GM12801 (cell line): ENCODE measurements around the gene POLR2F.

Experiments
- TF ChIP-seq, protein P1 (sequence below): IDR thresholded peaks from one replicate; pipeline ENCODE4 v1.5.1; 2011; ENCODE audit warnings: control low read depth; ENCODE audit not compliant: insufficient read length; ENCODE audit errors: extremely low read depth

Gene POLR2F

DNA sequence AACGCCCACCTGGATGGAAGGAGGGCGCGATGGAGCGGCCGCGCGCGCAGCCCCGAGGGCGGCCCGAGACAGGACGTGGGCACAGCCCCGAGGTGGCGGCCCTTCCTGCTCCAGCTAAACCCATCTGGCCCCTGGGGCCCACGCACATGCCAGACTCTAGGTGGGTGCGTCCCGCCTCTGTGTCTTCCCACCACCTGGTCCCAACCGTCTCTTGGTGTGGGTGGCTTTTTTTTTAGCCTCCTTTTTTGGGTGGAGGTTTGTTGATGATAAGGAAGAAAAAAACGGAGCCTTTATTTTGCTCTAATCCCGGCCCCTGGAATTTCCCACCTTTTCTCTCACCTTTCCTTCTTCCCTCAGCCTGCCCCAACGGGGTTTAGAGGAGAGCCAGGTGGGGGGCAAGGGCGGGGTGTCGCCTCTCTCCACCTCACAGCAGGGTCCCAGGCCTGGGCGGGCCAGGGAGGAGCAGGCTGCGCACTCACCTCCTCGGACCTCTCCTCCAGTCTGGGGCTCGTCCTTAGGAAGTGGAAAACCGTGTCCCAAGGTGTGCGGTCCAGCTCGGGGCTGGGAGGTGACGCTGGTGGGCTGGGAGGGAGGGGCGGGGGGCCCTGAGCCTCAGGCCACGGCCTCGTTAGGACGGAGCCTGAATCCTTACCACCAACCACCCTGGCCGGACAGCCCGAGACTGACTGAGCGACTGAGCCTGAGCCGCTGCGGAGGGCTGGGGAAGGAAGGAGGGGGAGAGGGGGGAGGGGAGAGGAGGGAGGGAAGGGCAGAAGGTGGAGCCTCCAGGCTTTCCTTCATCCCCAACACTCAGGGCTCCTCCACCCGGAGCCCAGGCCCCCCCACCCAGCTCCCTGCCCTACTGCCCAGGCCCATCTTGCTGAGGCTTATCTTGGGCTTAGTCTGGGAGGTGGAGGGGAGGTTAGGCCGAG is 30.6 kb downstream of the POLR2F start, which contains the start of gene SOX10:
TSS of gene SOX10 (minus strand) at position 696 of the 932 bp plus-strand sequence. CDS start 771 bp downstream, outside the sequence.
- TF ChIP-seq, protein P1, sequence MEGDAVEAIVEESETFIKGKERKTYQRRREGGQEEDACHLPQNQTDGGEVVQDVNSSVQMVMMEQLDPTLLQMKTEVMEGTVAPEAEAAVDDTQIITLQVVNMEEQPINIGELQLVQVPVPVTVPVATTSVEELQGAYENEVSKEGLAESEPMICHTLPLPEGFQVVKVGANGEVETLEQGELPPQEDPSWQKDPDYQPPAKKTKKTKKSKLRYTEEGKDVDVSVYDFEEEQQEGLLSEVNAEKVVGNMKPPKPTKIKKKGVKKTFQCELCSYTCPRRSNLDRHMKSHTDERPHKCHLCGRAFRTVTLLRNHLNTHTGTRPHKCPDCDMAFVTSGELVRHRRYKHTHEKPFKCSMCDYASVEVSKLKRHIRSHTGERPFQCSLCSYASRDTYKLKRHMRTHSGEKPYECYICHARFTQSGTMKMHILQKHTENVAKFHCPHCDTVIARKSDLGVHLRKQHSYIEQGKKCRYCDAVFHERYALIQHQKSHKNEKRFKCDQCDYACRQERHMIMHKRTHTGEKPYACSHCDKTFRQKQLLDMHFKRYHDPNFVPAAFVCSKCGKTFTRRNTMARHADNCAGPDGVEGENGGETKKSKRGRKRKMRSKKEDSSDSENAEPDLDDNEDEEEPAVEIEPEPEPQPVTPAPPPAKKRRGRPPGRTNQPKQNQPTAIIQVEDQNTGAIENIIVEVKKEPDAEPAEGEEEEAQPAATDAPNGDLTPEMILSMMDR = no peak

DNA sequence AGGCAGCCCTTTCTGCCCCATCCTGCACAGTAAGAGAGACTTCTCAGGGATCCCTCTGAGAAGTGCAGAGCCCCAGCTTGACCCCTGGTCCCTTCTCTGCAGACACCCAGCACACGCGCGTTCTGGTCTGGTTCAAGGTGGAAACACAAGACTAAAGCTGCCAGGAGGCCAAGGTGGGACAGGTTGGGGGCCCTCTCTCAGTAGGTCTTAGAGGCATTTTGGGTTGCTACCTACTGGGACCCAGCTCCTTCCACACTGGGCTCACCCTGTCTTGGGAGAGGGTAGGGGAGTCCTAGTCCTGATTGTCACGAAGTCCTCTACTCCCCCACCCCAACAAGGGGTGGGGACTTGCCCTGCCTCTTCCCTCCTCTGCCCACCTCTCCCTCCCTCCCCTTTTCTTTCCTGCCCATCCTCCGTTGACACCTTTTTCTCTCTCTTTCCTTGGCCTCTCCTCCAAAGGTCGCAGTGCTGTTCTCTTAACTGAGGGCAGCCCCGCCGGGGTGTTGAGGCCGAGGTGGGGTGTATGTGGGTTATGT is 31.6 kb downstream of the POLR2F start:
- TF ChIP-seq, protein P1 = no peak

DNA sequence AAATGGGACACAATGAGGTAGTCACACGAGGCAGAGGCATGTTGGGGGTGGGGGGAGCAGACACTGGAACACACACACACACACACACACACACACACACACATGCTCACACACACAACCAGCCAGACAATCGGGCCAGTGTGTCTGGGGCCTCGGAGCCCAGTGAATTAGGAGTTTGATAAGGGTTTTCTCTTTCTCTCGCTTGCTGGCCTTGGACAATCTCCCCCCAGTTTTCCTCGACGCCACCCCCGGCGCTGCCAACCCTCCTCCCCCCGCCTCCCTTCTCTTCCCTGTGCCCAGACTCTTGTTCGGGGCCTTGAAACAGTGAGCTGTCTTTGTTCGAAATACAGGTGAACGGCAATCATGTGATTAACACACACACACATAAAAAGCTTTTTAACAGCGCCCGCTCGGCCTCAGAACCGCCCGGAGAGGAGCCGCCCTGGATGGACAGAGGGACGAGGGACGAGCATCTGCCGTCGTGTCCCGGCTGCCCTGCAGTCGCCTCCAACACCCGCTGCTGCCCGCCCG is 32.3 kb downstream of the POLR2F start:
- TF ChIP-seq, protein P1 = no peak

DNA sequence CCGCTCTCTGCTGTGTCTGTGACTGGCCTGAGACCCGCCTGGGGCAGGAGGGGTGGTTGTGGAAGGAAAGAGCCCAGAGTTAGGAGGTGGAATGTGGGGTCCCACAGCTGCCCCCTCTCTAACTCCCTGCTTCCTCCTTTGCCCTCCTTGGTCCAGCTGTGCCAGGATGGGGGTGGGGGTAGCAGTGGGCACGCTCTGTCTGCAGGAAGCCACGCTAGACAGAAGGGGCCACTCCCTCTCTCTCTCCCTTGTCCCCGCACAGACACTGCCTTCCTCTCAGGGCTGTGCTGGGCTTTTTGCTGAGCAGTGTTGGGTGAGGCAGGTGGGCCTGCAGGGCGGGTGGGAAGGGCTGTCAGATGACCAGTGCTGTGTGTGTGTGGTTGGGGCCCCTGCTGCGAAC is 32.9 kb downstream of the POLR2F start:
- TF ChIP-seq, protein P1 = no peak

DNA sequence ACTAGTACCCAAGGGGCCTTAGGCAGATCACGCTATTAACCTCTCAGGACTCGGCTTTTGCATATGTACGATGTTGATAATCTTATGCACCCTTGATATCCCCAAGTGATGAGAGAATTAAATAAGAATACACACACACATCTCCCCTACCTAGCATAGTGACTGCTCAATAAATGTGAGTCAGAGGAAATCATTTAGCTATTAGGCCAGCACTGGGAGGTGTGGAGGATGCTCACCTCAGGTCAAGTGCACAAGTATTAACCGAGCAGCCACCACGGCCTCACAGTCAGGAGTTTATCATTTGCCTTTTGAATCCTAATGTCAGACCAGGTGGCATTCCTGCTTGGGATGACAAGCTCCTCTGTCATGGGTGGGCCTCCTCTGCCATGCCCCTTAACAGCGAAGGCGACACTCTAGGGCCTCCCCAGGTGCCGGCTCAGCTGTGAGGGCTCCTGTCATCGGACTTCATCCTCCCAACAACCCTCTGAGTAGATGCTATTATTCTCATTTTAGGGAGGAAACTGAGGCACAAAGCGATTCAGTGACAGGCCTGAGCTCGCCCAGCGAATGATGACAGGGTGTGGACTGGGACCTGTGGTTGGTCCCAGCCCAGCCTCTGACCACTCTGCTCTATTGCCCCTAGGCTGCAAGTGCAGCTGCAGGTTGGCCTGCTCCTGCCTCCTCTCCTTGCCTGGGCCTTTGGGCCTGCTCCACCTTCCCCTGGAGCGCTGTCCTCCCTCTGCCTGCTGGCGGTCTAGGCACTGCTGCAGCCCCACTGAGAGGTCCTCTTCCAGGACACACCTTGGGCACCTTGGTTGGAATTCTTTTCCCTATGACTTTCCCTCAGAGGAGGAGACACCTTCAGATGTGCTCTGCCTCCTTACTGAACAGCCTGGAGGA is 35.9 kb downstream of the POLR2F start:
- TF ChIP-seq, protein P1 = no peak

DNA sequence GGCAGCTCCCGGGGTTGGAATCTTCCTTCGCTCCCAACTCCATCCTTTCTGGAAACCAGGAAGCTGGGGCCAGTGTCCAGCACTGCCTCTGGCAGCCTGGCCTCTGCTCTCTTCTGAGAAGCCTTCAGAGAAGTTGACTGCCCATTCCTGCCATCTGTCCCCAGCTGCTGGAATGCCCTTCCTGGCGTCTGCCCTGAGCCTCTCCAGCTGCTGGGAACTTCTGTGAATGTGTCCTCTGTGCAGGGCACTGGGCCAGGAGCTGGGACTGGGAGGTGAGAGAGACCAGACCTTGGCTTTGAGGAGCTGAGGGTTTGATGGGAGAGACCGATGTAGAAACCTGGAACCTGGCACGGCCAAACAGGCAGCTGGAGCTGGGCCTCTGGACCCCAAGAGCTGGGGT is 36.8 kb downstream of the POLR2F start:
- TF ChIP-seq, protein P1 = no peak

DNA sequence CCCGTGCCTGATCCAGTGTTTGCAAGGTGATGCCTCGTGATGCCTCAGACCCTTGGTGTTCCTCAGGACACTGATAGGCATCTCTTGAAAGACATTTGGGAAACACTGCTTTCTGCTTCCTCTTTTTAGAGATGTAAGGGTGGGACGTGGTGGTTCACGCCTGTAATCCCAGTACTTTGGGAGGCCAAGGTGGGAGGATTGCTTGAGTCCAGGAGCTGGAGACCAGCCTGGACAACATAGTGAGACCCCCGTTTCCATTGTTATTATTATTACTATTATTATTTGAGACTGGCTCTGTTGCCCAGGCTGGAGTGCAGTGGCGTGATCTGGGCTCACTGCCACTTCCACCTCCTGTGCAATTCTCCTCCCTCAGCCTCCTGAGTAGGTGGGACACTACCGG is 37.4 kb downstream of the POLR2F start:
- TF ChIP-seq, protein P1 = no peak
